Dedifferentiated amniotic fluid mesenchymal stem cell (primary cell): ENCODE data around the gene STX18.
"Not testable (repeated sequence)": the region's sequence is repeated elsewhere in the genome, so short reads cannot be mapped to it uniquely, and the experiment has no call there.

Experiments used
- DNase-seq: peaks from one replicate; pipeline ENCODE4 v3.0.0-alpha.2; 2016; ENCODE audit errors: extremely low spot score

Gene STX18

DNA sequence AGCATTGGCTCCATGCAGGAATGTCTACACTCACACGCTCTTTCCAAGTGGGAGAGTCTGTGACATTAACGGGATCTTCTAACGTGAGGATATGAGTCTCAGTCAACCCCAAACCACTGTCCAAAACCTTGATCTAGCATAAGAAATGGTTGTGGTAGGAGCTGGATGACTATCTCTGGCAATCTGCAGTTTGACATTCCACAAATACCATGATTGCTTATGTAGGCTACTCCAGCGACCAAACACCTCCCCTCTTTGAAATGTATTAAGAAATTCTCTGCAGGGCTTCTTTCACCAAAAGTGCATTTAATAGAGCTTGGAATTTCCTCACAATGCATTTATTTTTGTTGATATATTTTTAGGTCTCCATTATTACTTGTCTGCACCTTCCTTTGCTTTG is 14.1 kb upstream of the STX18 start:
- DNase-seq = peak; percentile 56

DNA sequence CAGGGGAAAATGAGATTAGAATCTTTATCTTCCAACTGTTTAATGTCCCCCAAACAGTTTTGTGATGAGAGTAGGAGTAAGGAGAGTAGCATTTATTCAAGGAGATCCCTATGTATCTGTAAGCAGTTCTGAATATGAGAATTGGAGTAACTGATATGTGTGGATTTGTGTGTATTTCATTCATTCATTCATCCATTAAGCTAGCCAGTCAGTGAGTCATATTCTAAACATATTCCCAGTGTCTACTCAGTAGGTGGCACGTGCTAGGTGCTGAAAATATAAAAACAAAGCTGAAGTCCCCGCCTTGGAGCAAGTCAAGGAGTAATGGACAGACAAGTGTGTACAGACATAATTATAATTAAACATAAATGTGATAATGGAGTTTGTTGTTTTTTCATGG is 12.4 kb upstream of the STX18 start:
- DNase-seq = no peak

DNA sequence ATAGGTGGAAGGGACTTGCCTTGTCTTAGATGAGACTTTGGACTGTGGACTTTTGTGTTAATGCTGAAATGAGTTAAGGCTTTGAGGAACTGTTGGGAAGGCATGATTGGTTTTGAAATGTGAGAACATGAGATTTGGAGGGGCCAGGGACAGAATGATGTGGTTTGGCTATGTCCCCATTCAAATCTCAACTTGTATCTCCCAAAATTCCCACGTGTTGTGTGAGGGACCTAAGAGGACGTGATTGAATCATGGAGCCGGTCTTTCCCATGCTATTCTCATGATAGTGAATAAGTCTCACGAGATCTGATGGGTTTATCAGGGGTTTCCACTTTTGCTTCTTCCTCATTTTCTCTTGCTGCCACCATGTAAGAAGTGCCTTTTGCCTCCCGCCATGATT is 10.2 kb upstream of the STX18 start:
- not testable (repeated sequence) for DNase-seq

DNA sequence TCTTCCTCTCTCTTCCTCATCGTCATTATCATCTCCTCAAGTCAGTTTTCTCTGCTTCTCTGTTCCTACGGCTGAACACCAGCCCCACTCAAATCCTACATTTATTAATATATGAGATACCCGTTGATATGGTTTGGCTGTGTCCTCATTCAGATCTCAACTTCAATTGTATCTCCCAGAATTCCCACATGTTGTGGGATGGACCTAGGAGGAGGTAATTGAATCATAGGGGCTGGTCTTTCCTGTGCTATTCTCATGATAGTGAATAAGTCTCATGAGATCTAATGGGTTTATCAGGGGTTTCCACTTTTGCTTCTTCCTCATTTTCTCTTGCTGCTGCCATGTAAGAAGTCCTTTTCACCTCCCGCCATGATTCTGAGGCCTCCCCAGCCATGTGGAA is 8.3 kb upstream of the STX18 start:
- DNase-seq = not testable (repeated sequence)

DNA sequence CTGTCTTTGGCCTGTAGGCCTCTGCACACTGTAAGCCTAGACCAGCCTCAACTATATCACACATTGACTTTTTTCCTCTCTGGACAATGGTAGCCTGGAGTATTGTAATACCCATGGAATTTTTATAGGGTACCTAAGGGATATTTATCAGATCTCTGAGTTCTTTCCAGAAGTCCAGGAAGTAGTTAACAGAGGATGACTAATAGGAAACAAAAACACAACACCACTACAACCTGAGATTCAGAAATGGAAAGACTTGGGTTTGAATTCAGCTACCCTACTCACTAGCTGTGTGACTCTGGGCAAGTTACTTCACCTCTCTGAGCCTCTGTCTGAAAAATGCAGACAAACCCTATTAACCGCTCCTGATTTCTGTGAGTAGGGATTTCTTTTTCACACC is 7.7 kb upstream of the STX18 start:
- DNase-seq = no peak

DNA sequence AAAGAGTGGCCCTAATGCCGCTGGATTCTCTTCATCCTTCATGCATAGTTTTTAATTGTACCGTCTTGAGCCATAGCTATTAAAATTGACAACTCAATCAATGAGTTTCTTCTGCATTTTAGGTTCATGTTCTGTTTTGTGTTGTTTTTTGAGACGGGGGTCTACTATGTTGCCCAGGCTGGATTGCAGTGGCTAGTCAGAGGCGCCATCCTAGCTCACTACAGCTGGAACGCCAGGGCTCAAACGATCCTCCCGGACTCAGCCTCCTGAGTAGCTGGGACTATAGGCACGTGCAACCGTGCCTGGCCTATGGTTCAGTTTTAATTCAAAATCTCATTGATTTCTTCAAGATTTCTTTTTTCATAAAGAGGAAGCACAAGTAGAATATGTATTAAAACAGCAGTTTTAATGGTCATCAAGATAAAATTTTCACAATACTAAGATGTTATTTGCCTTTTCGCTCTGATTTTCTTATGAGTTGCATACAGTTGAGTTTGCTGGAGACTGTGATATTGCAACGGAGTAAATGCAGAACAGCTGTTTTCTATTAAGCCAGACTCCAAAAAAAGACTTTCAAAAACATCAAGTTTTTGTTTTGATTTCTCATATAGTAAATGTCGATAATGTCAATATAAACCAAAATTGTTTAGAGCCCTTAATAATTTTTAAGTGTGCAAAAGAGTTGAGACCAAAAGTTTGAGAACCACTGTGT is 1.1 kb upstream of the STX18 start:
- DNase-seq = no peak

DNA sequence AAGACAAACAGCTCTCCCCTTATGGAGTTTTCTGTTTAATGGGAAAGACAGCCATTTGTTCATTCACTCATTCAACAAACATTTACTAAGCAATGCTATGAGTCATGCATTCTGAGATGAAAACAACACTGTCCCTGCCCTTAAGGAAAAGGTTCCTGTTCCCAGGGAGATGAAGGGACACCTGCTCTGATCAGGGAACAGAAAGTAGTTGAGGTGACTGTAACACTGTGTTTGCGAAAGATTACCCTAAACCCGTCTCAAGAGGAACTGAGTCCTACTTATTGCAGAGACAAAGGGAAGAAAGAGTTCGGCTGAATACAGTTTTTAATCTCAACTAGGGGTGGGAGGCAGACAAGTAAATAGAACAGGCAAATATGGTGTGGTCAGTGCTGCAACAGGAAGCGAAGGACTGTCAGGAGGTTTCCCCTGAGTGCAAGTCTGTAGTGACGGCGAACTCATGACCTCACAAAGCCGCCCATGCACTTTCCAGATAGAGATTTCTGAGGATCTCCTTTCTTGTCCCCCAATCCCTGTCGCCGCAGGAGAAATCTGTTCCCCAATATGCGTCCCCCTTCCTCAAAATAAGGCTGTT is 712 bp downstream of the STX18 start:
- no peak for DNase-seq

DNA sequence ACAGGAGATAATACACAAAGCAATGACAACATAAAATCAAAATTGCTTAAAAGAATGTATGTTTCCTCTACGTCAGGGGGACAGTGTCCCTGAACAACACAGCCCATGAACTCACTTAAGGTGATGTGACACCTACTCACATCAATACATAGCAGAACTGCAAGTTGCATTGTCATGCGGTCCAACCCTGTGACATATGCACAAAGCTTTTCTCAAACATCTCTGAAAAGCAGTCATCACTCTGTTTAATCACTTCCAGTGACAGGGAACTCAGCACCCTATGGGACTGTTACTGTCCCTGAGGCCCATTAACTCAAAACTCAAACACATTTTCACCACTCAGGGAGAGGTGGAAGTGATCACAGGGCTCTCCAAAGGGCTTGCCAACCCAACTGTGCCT is 2.4 kb downstream of the STX18 start:
- DNase-seq = no peak

DNA sequence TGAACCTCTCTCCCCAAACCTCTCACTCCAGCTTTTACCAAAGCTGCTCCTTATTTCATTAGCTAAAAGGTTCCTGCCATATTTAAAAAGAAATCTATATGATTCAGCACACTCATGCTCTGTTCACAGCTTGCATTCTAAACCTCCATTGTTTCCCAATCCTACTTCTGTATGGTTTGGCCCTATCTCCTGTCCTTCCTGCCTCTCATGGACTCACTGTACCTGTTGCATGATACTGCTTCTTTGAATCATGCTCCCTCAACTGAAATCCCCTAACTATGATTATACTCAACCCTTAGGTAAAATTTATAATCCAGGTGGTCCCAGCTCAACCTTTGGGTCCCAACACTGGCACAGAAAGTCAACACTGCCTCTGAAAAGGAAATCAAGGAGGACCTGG is 6.3 kb downstream of the STX18 start:
- no peak for DNase-seq

DNA sequence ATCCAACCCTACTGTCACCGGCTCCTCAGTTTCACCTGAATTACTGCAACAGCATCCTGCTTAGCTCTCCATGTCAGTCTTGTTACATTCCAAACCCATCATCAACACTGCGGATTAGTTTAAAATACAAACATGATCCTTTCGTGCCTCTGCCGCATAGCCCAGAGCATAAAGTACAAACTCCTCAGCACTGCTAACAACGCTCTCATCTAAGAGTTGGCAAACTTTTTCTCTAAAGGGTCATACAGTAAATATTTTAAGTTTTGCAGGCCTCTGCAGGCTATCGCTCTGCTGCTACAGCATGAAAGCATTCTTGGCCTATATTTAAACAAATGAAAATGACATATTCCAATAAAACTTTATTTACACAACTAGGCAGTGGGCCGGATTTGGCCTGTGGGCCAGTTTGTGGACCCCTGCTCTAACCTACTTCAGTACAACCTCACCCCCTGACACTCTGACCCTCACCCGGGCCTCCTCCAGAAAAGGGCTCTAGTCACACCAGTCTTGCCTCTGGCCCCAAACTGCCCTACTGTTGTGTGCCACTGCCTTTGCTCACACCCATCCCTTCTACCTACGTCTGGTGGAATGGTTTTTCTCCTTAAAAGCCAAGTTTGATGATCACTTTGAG is 7.2 kb downstream of the STX18 start:
- DNase-seq = no peak

DNA sequence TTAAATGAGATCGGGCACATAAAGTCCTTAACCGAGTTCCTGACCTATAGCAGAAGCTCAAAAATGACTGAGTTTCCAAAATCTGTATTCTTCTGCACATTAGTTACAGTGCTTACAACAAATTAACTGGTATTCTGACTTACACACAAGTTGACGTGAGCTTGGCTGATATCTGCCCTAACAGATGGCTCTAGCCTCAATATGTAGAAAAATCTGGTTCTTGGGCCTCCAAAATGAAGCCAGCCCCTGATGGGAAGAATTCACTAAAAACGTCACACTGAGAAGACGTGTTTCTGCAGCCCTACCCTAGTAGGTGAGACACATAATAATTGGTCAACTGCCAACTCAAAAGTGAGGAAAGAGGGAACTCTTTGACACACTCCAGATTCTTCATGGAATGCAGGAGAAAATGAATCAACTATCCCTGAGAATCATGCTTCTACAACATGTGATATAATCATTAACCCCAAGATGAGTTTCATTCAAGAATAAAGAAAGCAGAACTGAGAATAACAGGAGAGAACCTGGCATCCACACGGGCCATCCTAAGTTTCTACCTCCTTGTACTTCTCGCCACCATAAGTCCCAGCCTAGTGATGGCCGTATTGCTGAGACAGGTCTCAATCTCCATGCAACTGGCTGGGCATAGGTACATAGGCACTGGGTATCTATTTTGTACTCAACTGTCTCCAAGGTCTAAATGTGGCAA is 8.2 kb downstream of the STX18 start:
- DNase-seq = no peak

DNA sequence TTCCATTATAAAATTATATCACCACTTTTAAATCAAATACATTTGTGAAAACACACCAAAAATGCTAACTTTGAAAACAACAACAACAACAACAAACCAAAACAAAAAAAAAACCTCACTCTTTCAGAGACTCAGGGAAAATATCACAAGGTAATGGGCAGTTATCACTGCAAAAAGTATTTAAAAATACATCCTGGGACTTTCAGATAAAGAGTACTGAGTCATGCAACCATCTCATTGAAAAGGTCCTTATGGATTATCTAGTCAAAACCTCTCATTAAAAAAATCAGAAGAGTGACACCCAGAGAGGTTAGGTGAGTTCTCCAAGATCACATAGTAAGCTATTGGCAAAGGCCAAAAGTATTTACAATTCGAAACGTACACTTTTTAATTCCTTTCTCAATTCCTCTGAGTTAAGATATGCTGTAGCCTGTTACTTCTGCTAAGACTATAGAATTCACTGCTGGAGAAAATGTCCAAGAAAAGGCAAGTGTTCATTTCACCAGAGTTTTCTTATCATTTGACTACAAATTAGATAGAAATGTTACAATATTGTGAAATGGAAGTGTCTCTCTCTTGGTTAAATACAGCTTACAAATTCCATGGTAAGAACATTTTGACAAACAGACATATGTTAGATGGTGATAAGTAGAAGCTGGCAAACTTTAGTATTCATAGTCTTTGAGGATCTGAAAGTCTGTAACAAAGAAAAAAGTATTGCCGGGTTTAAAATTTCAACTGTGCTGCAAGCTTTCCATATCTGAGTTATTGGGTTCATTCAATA is 9.3 kb downstream of the STX18 start:
- DNase-seq = no peak

DNA sequence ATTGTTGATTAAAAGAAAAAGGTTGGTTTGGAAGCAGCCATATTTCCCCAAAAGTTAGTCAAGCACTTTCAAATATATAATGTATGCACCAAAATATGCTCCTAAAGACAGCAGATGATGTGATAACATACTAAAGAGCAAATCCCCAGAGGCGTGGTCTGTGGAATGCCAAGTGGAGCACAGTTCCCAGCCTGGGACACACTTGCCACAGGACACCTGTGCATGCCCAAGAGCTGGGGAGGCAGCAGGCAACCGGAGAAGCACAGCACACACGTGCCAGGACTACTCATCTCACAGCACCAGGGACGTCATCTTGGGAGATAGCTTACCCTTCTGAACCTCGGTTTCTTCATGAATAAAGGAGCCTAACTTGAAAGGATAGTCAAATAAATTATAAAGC is 12.5 kb downstream of the STX18 start:
- no peak for DNase-seq

DNA sequence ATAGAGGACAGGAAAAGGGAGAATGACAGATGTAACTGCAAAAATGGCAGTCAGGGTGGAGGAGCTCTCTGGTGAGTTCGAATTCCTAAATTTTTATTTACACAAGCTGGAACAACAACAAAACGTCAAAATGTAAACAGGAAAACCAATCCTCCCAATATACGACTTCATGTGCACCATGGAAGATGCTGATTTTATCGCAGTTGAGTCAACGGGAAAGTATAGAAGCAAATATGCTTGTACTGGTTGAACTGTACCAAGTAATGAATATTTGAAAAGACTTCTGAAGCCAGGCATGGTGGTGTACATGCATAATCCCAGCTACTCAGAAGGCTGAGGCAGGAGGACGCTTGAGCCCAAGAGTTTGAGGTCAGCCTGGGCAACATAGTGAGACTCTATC is 15.4 kb downstream of the STX18 start:
- DNase-seq = no peak

DNA sequence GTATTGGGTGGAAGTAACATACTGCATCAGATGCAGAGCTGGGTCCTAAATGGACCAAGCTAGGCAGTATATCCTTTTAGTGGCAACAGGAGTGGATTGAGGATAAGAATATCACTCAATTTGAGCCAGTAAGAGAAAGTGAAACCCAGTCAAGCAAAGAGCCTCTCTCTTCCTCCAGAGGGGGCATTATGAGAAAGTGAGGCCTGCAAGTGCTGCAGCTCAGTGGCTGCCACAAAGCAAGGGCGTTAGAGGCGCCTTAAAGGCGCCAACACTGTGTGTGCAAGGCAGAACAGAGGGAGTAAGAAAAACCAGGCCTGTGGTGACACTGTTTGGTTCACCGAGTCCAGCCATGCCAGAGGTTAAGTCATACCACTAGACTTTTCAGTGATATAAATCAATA is 17.5 kb downstream of the STX18 start:
- DNase-seq = no peak

DNA sequence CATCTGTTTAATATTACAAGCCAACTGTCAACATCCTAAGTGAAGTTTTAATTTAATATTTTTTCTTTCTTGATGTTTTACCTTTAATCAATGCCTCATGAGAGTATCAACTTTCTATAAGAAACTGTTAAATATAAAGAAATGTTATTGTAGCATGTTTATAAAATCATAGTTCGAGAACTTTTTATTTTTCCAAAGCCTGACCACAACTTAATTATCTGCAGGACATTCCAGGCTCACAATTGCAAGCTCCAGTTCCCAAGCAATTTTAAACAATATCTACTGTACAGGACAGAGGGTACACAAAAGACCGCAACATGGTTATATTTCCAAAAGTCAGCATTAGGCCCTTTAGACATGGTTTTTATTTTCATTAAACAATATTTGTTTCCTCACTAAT is 20.1 kb downstream of the STX18 start:
- DNase-seq = no peak

DNA sequence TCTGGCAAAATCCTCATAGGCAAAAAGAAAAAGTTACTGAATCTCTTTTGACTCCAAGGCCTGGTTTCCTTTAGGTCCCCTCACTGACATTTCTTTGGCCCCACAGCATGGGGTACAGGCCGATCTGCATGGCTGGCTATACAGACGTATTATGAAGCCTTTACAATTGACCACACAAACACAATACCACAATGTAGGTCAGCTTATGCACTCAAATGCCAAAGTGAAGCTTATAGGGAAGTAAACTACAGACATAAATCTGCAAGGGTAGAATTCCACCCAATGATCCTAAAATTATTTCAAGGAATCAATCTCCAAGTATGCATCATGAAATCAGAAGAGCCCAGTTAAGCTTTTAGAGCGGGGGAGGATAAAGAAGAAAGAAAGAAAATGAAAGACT is 20.7 kb downstream of the STX18 start:
- DNase-seq = no peak

DNA sequence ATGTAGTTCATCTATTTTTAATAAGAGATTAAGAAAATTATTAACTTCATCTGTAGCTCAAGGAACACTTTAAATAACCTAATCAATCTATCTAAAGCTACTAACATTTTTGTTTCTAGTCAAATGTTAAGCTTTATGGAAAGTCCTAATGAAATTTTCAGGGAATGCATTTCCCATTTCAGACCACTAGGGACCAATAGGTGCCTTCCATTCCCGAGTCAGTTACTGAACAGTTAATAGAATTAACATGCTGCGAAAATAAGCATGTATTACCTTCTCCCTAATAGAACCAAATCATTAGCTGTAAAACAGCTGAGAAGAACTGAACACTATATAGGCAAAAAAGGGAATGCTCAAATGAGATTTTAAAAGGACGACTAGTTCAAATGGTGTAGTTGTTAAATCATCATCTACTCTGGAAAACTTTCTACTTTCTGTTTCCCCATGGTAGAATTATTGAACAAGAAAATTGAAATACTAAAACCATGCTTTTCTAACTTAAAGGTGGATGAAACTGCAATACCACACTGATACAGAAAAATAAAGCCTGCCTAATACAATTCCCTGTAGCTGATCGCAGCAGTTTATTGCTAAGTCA is 22.5 kb downstream of the STX18 start:
- no peak for DNase-seq

DNA sequence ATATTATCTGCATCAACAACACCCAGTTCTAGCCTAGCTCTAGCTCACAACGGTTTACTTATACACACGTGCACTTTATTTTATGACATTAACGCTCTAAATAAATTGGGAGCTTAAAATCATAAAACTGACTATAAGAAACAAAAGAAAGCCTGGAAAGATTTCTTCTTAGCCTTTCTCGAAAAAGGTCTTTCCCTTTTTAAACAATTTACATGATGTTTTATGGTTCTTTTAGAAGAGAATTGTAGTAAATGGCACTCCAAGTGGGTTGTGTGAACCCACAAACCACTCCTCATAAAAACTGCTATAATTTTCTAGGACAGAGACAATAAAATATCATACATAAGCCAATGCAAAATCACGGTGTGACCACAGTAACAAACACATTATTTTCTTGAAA is 23.1 kb downstream of the STX18 start:
- no peak for DNase-seq

DNA sequence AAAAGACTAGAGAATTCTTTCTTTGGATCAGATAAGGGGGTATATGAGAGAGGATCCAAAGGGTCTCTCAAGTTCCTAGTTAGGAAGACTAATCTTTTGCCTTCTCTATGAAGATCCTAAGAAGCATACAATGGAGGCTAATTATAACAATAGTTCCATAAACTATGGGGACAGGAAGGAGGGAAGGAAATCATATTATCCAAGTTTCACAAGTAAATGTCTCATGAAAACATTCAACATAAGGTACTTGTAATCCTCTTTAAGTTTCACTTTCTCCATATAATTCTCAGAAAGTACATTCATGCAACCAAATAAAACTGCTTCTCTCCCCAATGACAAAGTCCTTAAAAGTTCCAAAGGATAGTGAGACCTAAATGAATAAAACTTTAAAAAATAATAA is 27.1 kb downstream of the STX18 start:
- DNase-seq = no peak

DNA sequence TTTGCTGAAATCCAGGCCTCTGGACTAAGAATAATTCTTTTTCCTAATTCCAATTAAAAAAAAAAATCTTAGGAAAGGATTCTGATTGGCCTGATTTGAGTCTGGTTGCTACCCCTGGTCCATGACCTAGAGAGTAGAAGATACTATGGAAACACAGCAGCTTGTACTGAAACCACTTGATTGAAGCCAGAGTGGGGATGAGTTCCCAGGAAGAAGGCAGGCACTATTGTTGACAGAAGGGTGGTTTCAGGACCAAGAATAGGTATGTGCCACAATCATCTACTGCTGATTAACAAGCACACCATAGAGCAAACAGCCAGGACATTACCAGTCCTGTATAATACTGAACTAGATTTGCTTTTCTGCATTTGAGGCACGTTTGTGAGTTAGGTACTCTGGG is 29.6 kb downstream of the STX18 start:
- DNase-seq = no peak

DNA sequence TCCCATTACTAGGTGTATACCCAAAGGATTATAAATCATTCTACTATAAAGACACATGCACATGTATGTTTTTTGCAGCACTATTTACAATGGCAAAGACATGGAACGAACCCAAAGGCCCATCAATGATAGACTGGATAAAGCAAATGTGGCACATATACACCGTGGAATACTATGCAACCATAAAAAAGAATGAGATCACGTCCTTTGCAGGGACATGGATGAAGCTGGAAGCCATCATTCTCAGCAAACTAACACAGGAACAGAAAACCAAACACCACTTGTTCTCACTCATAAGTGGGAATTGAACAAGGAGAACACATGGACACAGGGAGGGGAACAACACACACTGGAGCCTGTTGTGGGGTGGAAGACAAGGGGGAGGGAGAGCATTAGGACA is 31.2 kb downstream of the STX18 start:
- DNase-seq = not testable (repeated sequence)
